Activated naive CD8-positive, alpha-beta T cell treated with anti-CD3 and anti-CD28 coated beads for 36 hours (primary cell): Measurements from ENCODE around the gene SOD3. TPM values are rescaled to one million over a fixed set of nuclear protein-coding genes. Genes with fewer than 3 reads are reported as not detected.

ENCODE experiments used
- DNase-seq: peaks from one replicate; pipeline ENCODE4 v3.0.0; 2021
- H3K27ac Mint-ChIP-seq: one replicate; pipeline ENCODE4 v1.8.0; 2022; ENCODE audit warnings: mild to moderate bottlenecking, moderate library complexity, mixed read lengths
- H3K27me3 Mint-ChIP-seq: one replicate; pipeline ENCODE4 v1.8.0; 2022; ENCODE audit warnings: mild to moderate bottlenecking, mixed read lengths
- H3K36me3 Mint-ChIP-seq: one replicate; pipeline ENCODE4 v1.8.0; 2021; ENCODE audit warnings: mild to moderate bottlenecking, mixed read lengths
- H3K4me1 Mint-ChIP-seq: one replicate; pipeline ENCODE4 v1.8.0; 2021; ENCODE audit warnings: mixed read lengths
- H3K4me3 Mint-ChIP-seq: one replicate; pipeline ENCODE4 v1.8.0; 2022; ENCODE audit warnings: mild to moderate bottlenecking, moderate library complexity, mixed read lengths
- H3K9me3 Mint-ChIP-seq: one replicate; pipeline ENCODE4 v1.8.0; 2022; ENCODE audit warnings: mixed read lengths
- total RNA-seq, 2 experiments: library from RNA; stranded (reverse); gene quantifications; one replicate each; pipeline ENCODE4 v1.2.3, GENCODE V29; 2021

Gene SOD3
- total RNA-seq, 2 experiments from 2014 or later = not detected

- H3K27me3 Mint-ChIP-seq = no peaks in the 10 kb centered on the region
- no peak overlapping the region for H3K27ac Mint-ChIP-seq
- H3K4me3 Mint-ChIP-seq = no peak overlapping the region
- no peaks in the 10 kb centered on the region for H3K4me1 Mint-ChIP-seq
- no peaks in the 10 kb centered on the region for H3K36me3 Mint-ChIP-seq
- DNase-seq = no peak
- H3K9me3 Mint-ChIP-seq = no peaks in the 10 kb centered on the region
These were observed 42.4 kb downstream of the SOD3 start for GRCh38 chr4:24837781-24838180.

GRCh38 chr4:24840362-24840761 is 45.0 kb downstream of the SOD3 start:
- no peaks in the 10 kb centered on the region for H3K27me3 Mint-ChIP-seq
- no peaks in the 10 kb centered on the region for H3K9me3 Mint-ChIP-seq
- H3K36me3 Mint-ChIP-seq = no peaks in the 10 kb centered on the region
- no peak overlapping the region for H3K4me3 Mint-ChIP-seq
- no peak for DNase-seq
- no peaks in the 10 kb centered on the region for H3K4me1 Mint-ChIP-seq
- H3K27ac Mint-ChIP-seq = no peak overlapping the region

GRCh38 chr4:24840826-24841543 is 45.6 kb downstream of the SOD3 start:
- DNase-seq = no peak
- Mint-ChIP-seq H3K9me3 (no peaks in the 10 kb centered on the region), H3K27me3 (no peaks in the 10 kb centered on the region), H3K36me3 (no peaks in the 10 kb centered on the region), H3K4me1 (no peaks in the 10 kb centered on the region), H3K27ac (no peak overlapping the region), H3K4me3 (no peak overlapping the region)

- no peak overlapping the region for H3K4me3 Mint-ChIP-seq
- no peak overlapping the region for H3K27ac Mint-ChIP-seq
- no peaks in the 10 kb centered on the region for H3K4me1 Mint-ChIP-seq
- no peak for DNase-seq
- no peaks in the 10 kb centered on the region for H3K9me3 Mint-ChIP-seq
- no peaks in the 10 kb centered on the region for H3K36me3 Mint-ChIP-seq
- no peaks in the 10 kb centered on the region for H3K27me3 Mint-ChIP-seq
These were observed 47.0 kb downstream of the SOD3 start for GRCh38 chr4:24842356-24842755.

GRCh38 chr4:24843096-24843495 is 47.7 kb downstream of the SOD3 start:
- DNase-seq = no peak
- Mint-ChIP-seq H3K4me3 (no peak overlapping the region), H3K27me3 (no peaks in the 10 kb centered on the region), H3K36me3 (no peaks in the 10 kb centered on the region), H3K9me3 (no peaks in the 10 kb centered on the region), H3K27ac (no peak overlapping the region), H3K4me1 (no peaks in the 10 kb centered on the region)

GRCh38 chr4:24845132-24845531 is 49.8 kb downstream of the SOD3 start:
- H3K4me3 Mint-ChIP-seq = no peak overlapping the region
- no peaks in the 10 kb centered on the region for H3K9me3 Mint-ChIP-seq
- no peak for DNase-seq
- no peaks in the 10 kb centered on the region for H3K4me1 Mint-ChIP-seq
- no peaks in the 10 kb centered on the region for H3K27me3 Mint-ChIP-seq
- H3K27ac Mint-ChIP-seq = no peak overlapping the region
- no peaks in the 10 kb centered on the region for H3K36me3 Mint-ChIP-seq

GRCh38 chr4:24845902-24846301 is 50.5 kb downstream of the SOD3 start:
- Mint-ChIP-seq H3K27me3 (no peaks in the 10 kb centered on the region), H3K27ac (no peak overlapping the region), H3K4me3 (no peak overlapping the region), H3K36me3 (no peaks in the 10 kb centered on the region), H3K9me3 (no peaks in the 10 kb centered on the region), H3K4me1 (no peaks in the 10 kb centered on the region)
- no peak for DNase-seq

- Mint-ChIP-seq H3K4me1 (no peaks in the 10 kb centered on the region), H3K9me3 (no peaks in the 10 kb centered on the region), H3K27ac (no peak overlapping the region), H3K27me3 (no peaks in the 10 kb centered on the region), H3K4me3 (no peak overlapping the region), H3K36me3 (no peaks in the 10 kb centered on the region)
- no peak for DNase-seq
These were observed 51.3 kb downstream of the SOD3 start for GRCh38 chr4:24846716-24847115.

GRCh38 chr4:24849351-24849750 is 54.0 kb downstream of the SOD3 start:
- no peaks in the 10 kb centered on the region for H3K4me1 Mint-ChIP-seq
- H3K4me3 Mint-ChIP-seq = no peak overlapping the region
- DNase-seq = no peak
- H3K27ac Mint-ChIP-seq = no peak overlapping the region
- H3K9me3 Mint-ChIP-seq = no peaks in the 10 kb centered on the region
- H3K36me3 Mint-ChIP-seq = no peaks in the 10 kb centered on the region
- peaks cover 5% of the 10 kb centered on the region for H3K27me3 Mint-ChIP-seq

GRCh38 chr4:24849756-24850155 is 54.4 kb downstream of the SOD3 start:
- H3K4me1 Mint-ChIP-seq = no peaks in the 10 kb centered on the region
- DNase-seq = no peak
- H3K27me3 Mint-ChIP-seq = peaks cover 5% of the 10 kb centered on the region
- H3K36me3 Mint-ChIP-seq = no peaks in the 10 kb centered on the region
- H3K27ac Mint-ChIP-seq = no peak overlapping the region
- H3K9me3 Mint-ChIP-seq = no peaks in the 10 kb centered on the region
- H3K4me3 Mint-ChIP-seq = no peak overlapping the region

Other genes starting within 250 kb of the SOD3 start
- gene DHX15, start 211.0 kb upstream of the SOD3 start, total RNA-seq = 100 to 1,000 TPM; 231 to 236 TPM
- gene CCDC149, start 117.5 kb downstream of the SOD3 start, total RNA-seq = not detected
- not detected for gene LGI2, start 235.4 kb downstream of the SOD3 start, total RNA-seq